Gastrocnemius medialis (tissue), 4 donors: ENCODE results near the gene TBL1XR1. TPM values are rescaled to one million over a fixed set of nuclear protein-coding genes. Genes with fewer than 3 reads are reported as not detected.

Experiments
- ATAC-seq, 2 donors: fragments of 150-250 bp; one replicate each; pipeline ENCODE4 v1.9.1; 2016
- DNase-seq, 2 donors: peaks; one replicate each; pipeline ENCODE4 v3.0.0-alpha.2; 2019
- H3K27ac ChIP-seq, 4 donors: fragments of 200-600 bp; sonication (generic); 1 replicate in 1 of 4; 2 replicates in 3 of 4; pipeline ENCODE4 v1.5.1; 2016 to 2018; ENCODE audit warnings: mild to moderate bottlenecking in 2 of 4, moderate library complexity in 1 of 4
- H3K27me3 ChIP-seq, 3 donors: fragments of 200-600 bp; sonication (generic) in 2 of 3; 1 replicate in 1 of 3; 2 replicates in 2 of 3; pipeline versions ENCODE4 v1.5.1 to v1.6.0; 2016 to 2019; ENCODE audit warnings: mild to moderate bottlenecking in 1 of 3, moderate library complexity in 1 of 3
- H3K36me3 ChIP-seq, 2 donors: fragments of 200-600 bp; sonication (generic) in 1 of 2; one replicate each; pipeline ENCODE4 v1.5.1; 2017 to 2018
- H3K4me1 ChIP-seq, 2 donors: fragments of 200-600 bp; sonication (generic) in 1 of 2; one replicate each; pipeline ENCODE4 v1.5.1; 2016 to 2017; ENCODE audit warnings: mild to moderate bottlenecking in 2 of 2
- H3K4me3 ChIP-seq, 4 donors: fragments of 200-600 bp; sonication (generic) in 3 of 4; 1 replicate in 1 of 4; 2 replicates in 3 of 4; pipeline ENCODE4 v1.5.1; 2016 to 2019; ENCODE audit warnings: mild to moderate bottlenecking in 2 of 4
- H3K9me3 ChIP-seq, 3 donors: fragments of 200-600 bp; sonication (generic) in 2 of 3; 1 replicate in 1 of 3; 2 replicates in 2 of 3; pipeline ENCODE4 v1.5.1; 2016 to 2019
- POLR2A ChIP-seq, 2 donors: fragments of 450-650 bp; IDR thresholded peaks; one replicate each; pipeline ENCODE4 v1.6.1; 2017; ENCODE audit warnings: antibody characterized with exemption in 2 of 2, mild to moderate bottlenecking in 2 of 2, moderate library complexity in 2 of 2
- in situ Hi-C, 4 donors: fragments of 200-750 bp; cut with MboI; loops; one replicate each; pipeline versions ENCODE4 v1.15.0 to v1.8.0; 2017; ENCODE audit warnings: low sequenced_read_pairs in 4 of 4
- intact Hi-C: fragments of 100-400 bp; cut with DNase I; formaldehyde crosslinking; loops from one replicate; pipeline ENCODE4 v1.15.1; 2023; ENCODE audit warnings: low total_unique reads
- total RNA-seq, 4 donors: library from RNA; depleted of rRNA; stranded (reverse); fragments of >200 nt; gene quantifications; one replicate each; pipeline versions ENCODE4 v1.1.0 to v1.2.3, GENCODE V29; 2016
- TF ChIP-seq, protein P1 (sequence below), 5 experiments: fragments of 450-650 bp in 3 of 5; fragments of 200-600 bp in 2 of 5; sonication (generic) in 2 of 5; IDR thresholded peaks in 4 of 5; conservative IDR thresholded peaks in 1 of 5; 1 replicate in 4 of 5; 2 replicates in 1 of 5; pipeline ENCODE4 v1.5.1; 2016 to 2019; ENCODE audit warnings: antibody characterized with exemption in 5 of 5, mild to moderate bottlenecking in 3 of 5, moderate library complexity in 3 of 5

The TBL1XR1 gene
- total RNA-seq, 4 donors from 2014 or later = 35.9 to 77.8 (median 49.2) TPM

DNA sequence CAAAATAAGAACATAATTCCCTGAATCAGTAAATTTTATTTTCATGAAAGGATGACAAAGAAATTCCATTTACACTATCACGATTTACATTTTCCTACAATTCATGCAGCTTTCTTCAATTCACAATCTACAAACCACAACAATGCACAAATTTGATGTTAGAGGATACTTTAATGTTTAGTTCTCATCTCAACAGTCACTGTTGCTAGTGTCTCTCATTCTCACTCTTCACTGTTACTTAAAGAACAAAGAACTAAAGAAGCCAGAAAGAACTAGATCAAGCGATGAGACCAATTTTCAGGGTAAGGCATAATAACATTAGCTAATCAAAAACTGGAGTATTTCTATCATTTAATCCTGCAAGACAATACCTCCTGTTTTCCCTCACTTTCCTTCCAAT, 73.5 kb downstream of the TBL1XR1 start:
- intact Hi-C loops (no loop called here), in situ Hi-C loops (no loop called here)
- TF ChIP-seq POLR2A (IDR thresholded peaks at IDR 0.05) = no peak
- TF ChIP-seq, protein P1, sequence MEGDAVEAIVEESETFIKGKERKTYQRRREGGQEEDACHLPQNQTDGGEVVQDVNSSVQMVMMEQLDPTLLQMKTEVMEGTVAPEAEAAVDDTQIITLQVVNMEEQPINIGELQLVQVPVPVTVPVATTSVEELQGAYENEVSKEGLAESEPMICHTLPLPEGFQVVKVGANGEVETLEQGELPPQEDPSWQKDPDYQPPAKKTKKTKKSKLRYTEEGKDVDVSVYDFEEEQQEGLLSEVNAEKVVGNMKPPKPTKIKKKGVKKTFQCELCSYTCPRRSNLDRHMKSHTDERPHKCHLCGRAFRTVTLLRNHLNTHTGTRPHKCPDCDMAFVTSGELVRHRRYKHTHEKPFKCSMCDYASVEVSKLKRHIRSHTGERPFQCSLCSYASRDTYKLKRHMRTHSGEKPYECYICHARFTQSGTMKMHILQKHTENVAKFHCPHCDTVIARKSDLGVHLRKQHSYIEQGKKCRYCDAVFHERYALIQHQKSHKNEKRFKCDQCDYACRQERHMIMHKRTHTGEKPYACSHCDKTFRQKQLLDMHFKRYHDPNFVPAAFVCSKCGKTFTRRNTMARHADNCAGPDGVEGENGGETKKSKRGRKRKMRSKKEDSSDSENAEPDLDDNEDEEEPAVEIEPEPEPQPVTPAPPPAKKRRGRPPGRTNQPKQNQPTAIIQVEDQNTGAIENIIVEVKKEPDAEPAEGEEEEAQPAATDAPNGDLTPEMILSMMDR (IDR thresholded peaks at IDR 0.05 in 4 of 5, conservative IDR thresholded peaks at IDR 0.05 in 1 of 5) = no peak
- H3K4me3 ChIP-seq = no peak overlapping the region
- H3K36me3 ChIP-seq = no peaks in the 10 kb centered on the region
- H3K9me3 ChIP-seq = no peaks in the 10 kb centered on the region
- DNase-seq (no peak), ATAC-seq (no peak)
- H3K4me1 ChIP-seq = peaks cover 42 to 67% of the 10 kb centered on the region in 2 donors
- no peak overlapping the region for H3K27ac ChIP-seq
- H3K27me3 ChIP-seq = no peaks in the 10 kb centered on the region

DNA sequence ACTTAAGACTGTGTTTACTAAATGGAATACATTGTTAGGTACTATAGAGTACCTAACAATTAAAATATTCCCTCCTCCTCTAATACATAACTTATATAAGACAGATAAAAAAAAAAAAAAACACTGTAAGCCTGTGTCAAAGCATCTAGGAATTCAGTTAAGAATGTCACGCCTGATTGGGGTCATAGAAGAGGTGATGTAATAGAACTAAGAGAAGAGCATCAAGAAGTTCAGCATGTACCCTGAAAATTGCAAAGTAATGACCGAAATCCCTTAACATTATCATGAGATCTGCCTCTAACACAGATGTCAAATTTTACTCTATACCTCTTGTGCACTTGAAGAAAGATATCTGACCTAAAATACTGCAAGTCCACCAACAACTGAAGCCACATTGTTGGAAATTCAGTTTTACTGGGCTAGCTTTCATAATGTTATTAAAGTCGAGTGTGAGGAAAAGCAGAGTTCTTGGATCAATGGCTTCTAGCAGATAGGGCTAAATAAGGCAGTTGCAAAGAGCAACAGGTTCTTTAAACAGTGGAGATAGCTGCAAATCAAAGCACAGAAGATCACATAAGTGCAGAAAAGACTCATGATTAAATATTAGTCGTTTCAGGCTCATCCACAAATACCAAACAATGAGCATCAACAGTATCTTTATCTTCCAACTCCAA, 75.0 kb downstream of the TBL1XR1 start:
- TF ChIP-seq POLR2A (IDR thresholded peaks at IDR 0.05) = no peak
- TF ChIP-seq, protein P1 (IDR thresholded peaks at IDR 0.05 in 4 of 5, conservative IDR thresholded peaks at IDR 0.05 in 1 of 5) = no peak
- no peaks in the 10 kb centered on the region for H3K27me3 ChIP-seq
- H3K4me3 ChIP-seq = no peak overlapping the region
- DNase-seq (no peak), ATAC-seq (no peak)
- intact Hi-C loops = no loop called here
- in situ Hi-C loops = no loop called here
- no peak overlapping the region for H3K27ac ChIP-seq
- H3K4me1 ChIP-seq = peaks cover 49 to 75% of the 10 kb centered on the region in 2 donors
- no peaks in the 10 kb centered on the region for H3K36me3 ChIP-seq
- H3K9me3 ChIP-seq = no peaks in the 10 kb centered on the region

DNA sequence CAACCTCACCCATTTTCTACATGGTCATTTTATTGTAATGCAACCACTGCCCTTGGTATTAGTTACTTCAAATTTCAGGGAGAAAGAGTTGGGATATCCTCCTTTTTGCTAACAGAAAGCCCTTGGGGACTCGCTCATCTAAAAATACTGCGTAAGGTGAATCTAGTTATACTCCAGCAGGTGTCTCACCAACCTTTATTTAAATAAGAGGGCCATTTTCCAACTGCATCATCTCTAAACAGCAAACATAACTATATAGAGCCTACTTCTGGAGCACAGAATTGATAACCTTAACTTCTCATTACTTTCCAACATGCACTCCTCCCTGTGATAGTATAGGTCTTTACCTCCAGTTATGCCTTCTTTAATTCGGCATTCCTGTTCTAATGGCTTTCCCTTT, 77.5 kb downstream of the TBL1XR1 start:
- Histone ChIP-seq H3K4me3 (no peak overlapping the region), H3K4me1 (peaks cover 34 to 66% of the 10 kb centered on the region in 2 donors), H3K9me3 (no peaks in the 10 kb centered on the region), H3K27me3 (no peaks in the 10 kb centered on the region), H3K27ac (no peak overlapping the region), H3K36me3 (no peaks in the 10 kb centered on the region)
- in situ Hi-C loops (no loop called here), intact Hi-C loops (no loop called here)
- no peak for DNase-seq
- no peak for TF ChIP-seq POLR2A (IDR thresholded peaks at IDR 0.05)
- TF ChIP-seq, protein P1 (IDR thresholded peaks at IDR 0.05 in 4 of 5, conservative IDR thresholded peaks at IDR 0.05 in 1 of 5) = no peak
- no peak for ATAC-seq

DNA sequence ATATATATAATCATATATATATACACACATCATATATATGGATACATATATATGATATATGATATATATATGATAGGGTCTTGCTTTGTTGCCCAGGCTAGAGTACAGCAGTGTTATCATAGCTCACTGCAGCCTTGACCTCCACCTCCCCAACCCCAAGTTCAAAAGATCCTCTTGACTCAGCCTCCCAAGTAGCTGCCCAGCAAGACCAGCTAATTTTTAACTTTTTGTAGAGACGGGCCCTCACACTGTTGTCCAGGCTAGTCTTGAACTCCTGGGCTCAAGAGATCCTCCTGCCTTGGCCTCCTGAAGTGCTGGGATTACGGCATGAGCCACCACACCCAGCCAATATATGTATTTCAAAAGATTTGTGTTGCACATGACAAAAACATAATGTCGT, 83.0 kb downstream of the TBL1XR1 start:
- intact Hi-C loops = no loop called here
- H3K4me1 ChIP-seq = peaks cover 44 to 58% of the 10 kb centered on the region in 2 donors
- no peaks in the 10 kb centered on the region for H3K36me3 ChIP-seq
- no peak for ATAC-seq
- no peak for TF ChIP-seq POLR2A (IDR thresholded peaks at IDR 0.05)
- TF ChIP-seq, protein P1 (IDR thresholded peaks at IDR 0.05 in 4 of 5, conservative IDR thresholded peaks at IDR 0.05 in 1 of 5) = no peak
- no peak overlapping the region for H3K4me3 ChIP-seq
- no peaks in the 10 kb centered on the region for H3K9me3 ChIP-seq
- in situ Hi-C loops = no loop called here
- no peak for DNase-seq
- no peak overlapping the region for H3K27ac ChIP-seq
- H3K27me3 ChIP-seq = no peaks in the 10 kb centered on the region

DNA sequence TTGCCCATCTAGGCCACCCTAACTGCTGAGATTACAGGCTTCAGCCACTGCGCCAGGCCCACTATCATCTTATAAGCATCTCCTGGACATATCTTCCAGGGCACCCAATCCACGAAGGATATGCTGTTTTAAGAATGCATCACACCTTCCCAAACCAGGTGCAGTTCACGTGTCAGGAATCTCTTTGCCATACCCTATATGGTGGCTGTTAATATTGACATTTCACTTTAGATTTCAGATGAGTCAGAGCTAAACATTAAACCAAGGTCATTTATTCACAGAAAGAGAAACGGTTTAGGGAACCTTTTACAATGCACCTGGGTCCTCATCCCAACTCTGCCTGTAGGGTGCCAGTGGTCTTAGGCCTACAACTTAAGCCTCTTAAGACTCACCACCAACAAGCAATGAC, 85.7 kb downstream of the TBL1XR1 start:
- in situ Hi-C loops (no loop called here), intact Hi-C loops (no loop called here)
- Histone ChIP-seq H3K27me3 (no peaks in the 10 kb centered on the region), H3K9me3 (no peaks in the 10 kb centered on the region), H3K36me3 (no peaks in the 10 kb centered on the region), H3K4me3 (no peak overlapping the region), H3K4me1 (peaks cover 42 to 45% of the 10 kb centered on the region in 2 donors), H3K27ac (no peak overlapping the region)
- no peak for TF ChIP-seq POLR2A (IDR thresholded peaks at IDR 0.05)
- TF ChIP-seq, protein P1 (IDR thresholded peaks at IDR 0.05 in 4 of 5, conservative IDR thresholded peaks at IDR 0.05 in 1 of 5) = no peak
- ATAC-seq (no peak), DNase-seq (no peak)
